NB4 (cell line): ENCODE data around the gene SCN7A.

Source experiments
- DNase-seq: peaks from one replicate; pipeline ENCODE4 v3.0.0; 2010; ENCODE audit warnings: low read depth
- H3K4me3 ChIP-seq: one replicate; pipeline ENCODE4 v1.5.1; 2011; ENCODE audit warnings: mild to moderate bottlenecking, low read depth, low read length, moderate library complexity
- CTCF ChIP-seq: IDR thresholded peaks from one replicate; pipeline ENCODE4 v1.5.1; 2012; ENCODE audit warnings: low read depth, low read length
- MAX ChIP-seq: IDR thresholded peaks from 2 replicates; pipeline ENCODE4 v1.6.1; 2011; ENCODE audit warnings: low read depth, low read length
- MYC ChIP-seq: IDR thresholded peaks from 2 replicates; pipeline ENCODE4 v1.6.1; 2011; ENCODE audit warnings: low read depth, low read length
- POLR2A ChIP-seq: IDR thresholded peaks from 2 replicates; pipeline ENCODE4 v1.6.1; 2011; ENCODE audit warnings: mild to moderate bottlenecking; ENCODE audit not compliant: insufficient read length; ENCODE audit errors: extremely low read depth

SCN7A gene

GRCh38 chr2:166519391-166519962, 25.4 kb upstream of the SCN7A start:
- TF ChIP-seq CTCF (no peak), POLR2A (no peak), MAX (no peak), MYC (no peak)
- no peak overlapping the region for H3K4me3 ChIP-seq
- no peak for DNase-seq

- no peak for TF ChIP-seq CTCF
- no peak overlapping the region for H3K4me3 ChIP-seq
- DNase-seq: no peak
These were observed 24.8 kb upstream of the SCN7A start for GRCh38 chr2:166518634-166519390.

- TF ChIP-seq POLR2A: no peak
- TF ChIP-seq MYC: no peak
- no peak for TF ChIP-seq CTCF
- no peak for TF ChIP-seq MAX
- H3K4me3 ChIP-seq: no peak overlapping the region
- DNase-seq: no peak
These were observed 23.5 kb upstream of the SCN7A start for GRCh38 chr2:166517533-166518061.

- peak; percentile 46 for DNase-seq
- TF ChIP-seq MYC (no peak), CTCF (peak; percentile 56), MAX (no peak)
- H3K4me3 ChIP-seq: no peak overlapping the region
These were observed 22.8 kb upstream of the SCN7A start for GRCh38 chr2:166516712-166517303.

GRCh38 chr2:166513952-166514351, 19.9 kb upstream of the SCN7A start:
- no peak for TF ChIP-seq MYC
- no peak for TF ChIP-seq CTCF
- TF ChIP-seq MAX: no peak
- TF ChIP-seq POLR2A: no peak
- no peak overlapping the region for H3K4me3 ChIP-seq
- no peak for DNase-seq
